Measurements from ENCODE around the gene CFAP20. TPM values are rescaled to one million over a fixed set of nuclear protein-coding genes. Genes with fewer than 3 reads are reported as not detected.

Gene CFAP20
- total RNA-seq, 4 donors from 2014 or later, result 12.5 to 31.2 (median 23.5) TPM

- intact Hi-C loops (cut with DNase I), result no loop called here
- DNase-seq (ENCODE audit: extremely low spot score), result no peak
- no peaks in the 10 kb centered on the region for H3K4me1 ChIP-seq
- peaks cover 0 to 3% (median 0%) of the 10 kb centered on the region in 4 donors for H3K36me3 ChIP-seq
- TF ChIP-seq POLR2A (IDR thresholded peaks at IDR 0.05; ENCODE audit: low read depth) (no peak), POLR2AphosphoS5 (IDR thresholded peaks at IDR 0.05) (no peak), CTCF (IDR thresholded peaks at IDR 0.05) (no peak), EP300 (IDR thresholded peaks at IDR 0.05) (no peak)
- no peaks in the 10 kb centered on the region for H3K27me3 ChIP-seq
- H3K9me3 ChIP-seq, result peaks cover 0 to 18% (median 9%) of the 10 kb centered on the region in 4 donors
- no peak overlapping the region for H3K27ac ChIP-seq (replicated peaks in 1 of 4)
- H3K4me3 ChIP-seq, result no peak overlapping the region
- 89% methylated on average over 2 of the region's 2 CpGs for WGBS
Measured at GRCh38 chr16:58137581-58137980, 8.4 kb upstream of the CFAP20 start.

- DNase-seq (ENCODE audit: extremely low spot score), result no peak
- intact Hi-C loops (cut with DNase I), result loop anchor here (5.0 to 10.0 kb wide), 3 partner anchors 69 to 394 kb away; partner anchors contain the start of genes CSNK2A2 and KATNB1
- H3K27ac ChIP-seq (replicated peaks in 1 of 4), result peak overlapping the region; percentile 88 to 93 (median 92)
Measured at GRCh38 chr16:58128711-58129096, 477 bp downstream of the CFAP20 start.

GRCh38 chr16:58128181-58128631, 975 bp downstream of the CFAP20 start:
- intact Hi-C loops (cut with DNase I), result loop anchor here (5.0 to 10.0 kb wide), 3 partner anchors 69 to 393 kb away; partner anchors contain the start of genes CSNK2A2 and KATNB1
- Histone ChIP-seq H3K27ac (replicated peaks in 1 of 4) (peak overlapping the region; percentile 88 to 93 (median 92)), H3K27me3 (no peaks in the 10 kb centered on the region), H3K4me3 (peak overlapping the region; percentile 76 to 97 (median 86)), H3K36me3 (no peaks in the 10 kb centered on the region), H3K4me1 (peaks cover 47 to 59% (median 57%) of the 10 kb centered on the region in 4 donors), H3K9me3 (peaks cover 0 to 5% (median 0%) of the 10 kb centered on the region in 4 donors)
- no peak for DNase-seq (ENCODE audit: extremely low spot score)
- TF ChIP-seq EP300 (IDR thresholded peaks at IDR 0.05) (no peak), CTCF (IDR thresholded peaks at IDR 0.05) (no peak), POLR2AphosphoS5 (IDR thresholded peaks at IDR 0.05) (no peak), POLR2A (IDR thresholded peaks at IDR 0.05; ENCODE audit: low read depth) (no peak)
- 2% methylated on average over 6 of the region's 6 CpGs for WGBS

More at GRCh38 chr16:58128711-58129096, 477 bp downstream of the CFAP20 start:
- H3K9me3 ChIP-seq, result peaks cover 0 to 5% (median 0%) of the 10 kb centered on the region in 4 donors
- TF ChIP-seq EP300 (IDR thresholded peaks at IDR 0.05) (no peak), POLR2A (IDR thresholded peaks at IDR 0.05; ENCODE audit: low read depth) (no peak), POLR2AphosphoS5 (IDR thresholded peaks at IDR 0.05) (no peak), CTCF (IDR thresholded peaks at IDR 0.05) (no peak)
- WGBS, result 0% methylated on average over 8 of the region's 25 CpGs
- peak overlapping the region; percentile 76 to 97 (median 86) for H3K4me3 ChIP-seq
- no peaks in the 10 kb centered on the region for H3K27me3 ChIP-seq
- peaks cover 45 to 54% (median 52%) of the 10 kb centered on the region in 4 donors for H3K4me1 ChIP-seq
- H3K36me3 ChIP-seq, result no peaks in the 10 kb centered on the region

GRCh38 chr16:58127634-58128033, 1.5 kb downstream of the CFAP20 start:
- intact Hi-C loops (cut with DNase I), result loop anchor here (5.0 to 10.0 kb wide), 3 partner anchors 70 to 393 kb away; partner anchors contain the start of genes CSNK2A2 and KATNB1
- H3K4me1 ChIP-seq, result peaks cover 47 to 65% (median 61%) of the 10 kb centered on the region in 4 donors
- H3K27ac ChIP-seq (replicated peaks in 1 of 4), result peak overlapping the region; percentile 88 to 93 (median 92)
- no peaks in the 10 kb centered on the region for H3K36me3 ChIP-seq
- H3K4me3 ChIP-seq, result peak overlapping the region; percentile 76 to 97 (median 86)
- peaks cover 0 to 5% (median 0%) of the 10 kb centered on the region in 4 donors for H3K9me3 ChIP-seq
- H3K27me3 ChIP-seq, result no peaks in the 10 kb centered on the region
- TF ChIP-seq CTCF (IDR thresholded peaks at IDR 0.05), result peak in 1 of 3 experiments; percentile 17
- TF ChIP-seq POLR2AphosphoS5 (IDR thresholded peaks at IDR 0.05), result no peak
- no peak for DNase-seq (ENCODE audit: extremely low spot score)
- 13% methylated on average over 4 of the region's 4 CpGs for WGBS

Measured in esophagus muscularis mucosa (tissue), 4 donors.